Fibroblast of lung (primary cell): ENCODE results near the gene COL19A1. TPM values are rescaled to one million over a fixed set of nuclear protein-coding genes. Genes with fewer than 3 reads are reported as not detected.

Experiments
- DNase-seq, 2 donors: peaks; one replicate each; pipeline versions ENCODE4 v3.0.0 to v3.0.0-alpha.2; 2010; ENCODE audit warnings: low read depth in 2 of 2
- H2AFZ ChIP-seq: 2 replicates; pipeline ENCODE4 v1.5.1; 2012; ENCODE audit warnings: low read length, control low read depth, inconsistent platforms
- H3K27ac ChIP-seq: 2 replicates; pipeline ENCODE4 v1.5.1; 2011; ENCODE audit warnings: low read length, control low read depth; ENCODE audit not compliant: insufficient read depth
- H3K27me3 ChIP-seq: 2 replicates; pipeline ENCODE4 v1.5.1; 2011; ENCODE audit warnings: mild to moderate bottlenecking, low read length; ENCODE audit not compliant: control insufficient read depth, insufficient read depth
- H3K36me3 ChIP-seq: 2 replicates; pipeline ENCODE4 v1.5.1; 2011; ENCODE audit warnings: low read length; ENCODE audit not compliant: control insufficient read depth, insufficient read depth
- H3K4me1 ChIP-seq: 2 replicates; pipeline ENCODE4 v1.5.1; 2011; ENCODE audit warnings: low read length; ENCODE audit not compliant: control insufficient read depth, insufficient read depth; ENCODE audit errors: extremely low read depth
- H3K4me2 ChIP-seq: 2 replicates; pipeline ENCODE4 v1.5.1; 2011; ENCODE audit warnings: low read length, control low read depth; ENCODE audit not compliant: insufficient read depth; ENCODE audit errors: extremely low read depth
- H3K4me3 ChIP-seq, 4 experiments: fragments of 200-600 bp in 1 of 4; sonication (generic) in 1 of 4; replicated peaks in 1 of 4; 2 replicates each; pipeline ENCODE4 v1.5.1; 2011 to 2016; ENCODE audit warnings: low read length in 4 of 4, low read depth in 3 of 4, mild to moderate bottlenecking in 3 of 4, control low read depth in 2 of 4, inconsistent platforms in 1 of 4, mixed read lengths in 1 of 4; ENCODE audit not compliant: insufficient read depth in 1 of 4; ENCODE audit errors: control extremely low read depth in 1 of 4
- H3K79me2 ChIP-seq: 2 replicates; pipeline ENCODE4 v1.5.1; 2012; ENCODE audit warnings: mild to moderate bottlenecking, low read length, inconsistent platforms; ENCODE audit not compliant: control insufficient read depth, insufficient read depth
- H3K9ac ChIP-seq: 2 replicates; pipeline ENCODE4 v1.5.1; 2011; ENCODE audit warnings: mild to moderate bottlenecking, low read length, control low read depth; ENCODE audit not compliant: insufficient read depth
- H3K9me3 ChIP-seq: 2 replicates; pipeline ENCODE4 v1.5.1; 2012; ENCODE audit warnings: low read depth, low read length; ENCODE audit not compliant: control insufficient read depth, insufficient read depth
- H4K20me1 ChIP-seq: 2 replicates; pipeline ENCODE4 v1.5.1; 2011; ENCODE audit warnings: low read length; ENCODE audit not compliant: control insufficient read depth, insufficient read depth; ENCODE audit errors: extremely low read depth
- EZH2 ChIP-seq: IDR thresholded peaks from 2 replicates; pipeline ENCODE4 v1.5.1; 2012; ENCODE audit warnings: low read length, control low read depth, mild to moderate bottlenecking; ENCODE audit errors: missing control alignments
- polyA plus RNA-seq, 2 donors: library from polyadenylated mRNA; depleted of rRNA in 1 of 2; stranded (reverse) in 1 of 2; unstranded in 1 of 2; fragments of >200 nt; gene quantifications; 2 replicates each; pipeline ENCODE4 v1.2.1, GENCODE V29; 2011 to 2012; ENCODE audit warnings: missing spikeins in 1 of 2
- total RNA-seq: library from RNA; depleted of rRNA; stranded (reverse); fragments of >200 nt; gene quantifications from 2 replicates; pipeline ENCODE4 v1.2.1, GENCODE V29; 2014
- TF ChIP-seq, protein P1 (sequence below), 2 donors: IDR thresholded peaks in 1 of 2; conservative IDR thresholded peaks in 1 of 2; 1 replicate in 1 of 2; 2 replicates in 1 of 2; pipeline ENCODE4 v1.5.1; 2011 to 2012; ENCODE audit warnings: low read length in 2 of 2, control low read depth in 1 of 2, inconsistent platforms in 1 of 2, low read depth in 1 of 2, mild to moderate bottlenecking in 1 of 2

The COL19A1 gene
- total and polyA plus RNA-seq, 2 donors (not counting 1 experiment from before 2014, with no cell fraction given) = 0.01 TPM; not detected in 1

DNA sequence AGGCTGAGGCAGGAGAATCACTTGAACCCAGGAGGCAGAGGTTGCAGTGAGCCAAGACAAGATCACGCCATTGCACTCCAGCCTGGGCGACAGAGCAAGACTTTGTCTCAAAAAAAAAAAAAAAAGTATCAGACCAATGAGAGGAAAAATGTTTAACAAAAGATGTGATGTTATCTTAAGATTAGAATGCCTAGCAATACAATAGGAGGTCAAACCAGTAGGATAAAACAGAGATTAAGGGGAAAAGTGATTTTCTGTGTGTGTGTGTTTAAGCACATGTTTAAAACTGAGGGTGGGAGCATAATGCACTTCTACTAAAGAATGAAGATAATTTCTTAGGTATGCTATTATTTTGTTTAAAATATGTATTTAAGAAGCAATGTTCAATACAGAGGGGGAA, 17.9 kb downstream of the COL19A1 start:
- DNase-seq = no peak
- H3K27ac ChIP-seq = no peak overlapping the region
- H3K36me3 ChIP-seq = no peaks in the 10 kb centered on the region
- no peak overlapping the region for H3K4me2 ChIP-seq
- no peaks in the 10 kb centered on the region for H3K27me3 ChIP-seq
- H3K4me3 ChIP-seq = no peak overlapping the region
- H3K9me3 ChIP-seq = no peaks in the 10 kb centered on the region
- H4K20me1 ChIP-seq = no peaks in the 10 kb centered on the region
- no peak for TF ChIP-seq EZH2
- TF ChIP-seq, protein P1, sequence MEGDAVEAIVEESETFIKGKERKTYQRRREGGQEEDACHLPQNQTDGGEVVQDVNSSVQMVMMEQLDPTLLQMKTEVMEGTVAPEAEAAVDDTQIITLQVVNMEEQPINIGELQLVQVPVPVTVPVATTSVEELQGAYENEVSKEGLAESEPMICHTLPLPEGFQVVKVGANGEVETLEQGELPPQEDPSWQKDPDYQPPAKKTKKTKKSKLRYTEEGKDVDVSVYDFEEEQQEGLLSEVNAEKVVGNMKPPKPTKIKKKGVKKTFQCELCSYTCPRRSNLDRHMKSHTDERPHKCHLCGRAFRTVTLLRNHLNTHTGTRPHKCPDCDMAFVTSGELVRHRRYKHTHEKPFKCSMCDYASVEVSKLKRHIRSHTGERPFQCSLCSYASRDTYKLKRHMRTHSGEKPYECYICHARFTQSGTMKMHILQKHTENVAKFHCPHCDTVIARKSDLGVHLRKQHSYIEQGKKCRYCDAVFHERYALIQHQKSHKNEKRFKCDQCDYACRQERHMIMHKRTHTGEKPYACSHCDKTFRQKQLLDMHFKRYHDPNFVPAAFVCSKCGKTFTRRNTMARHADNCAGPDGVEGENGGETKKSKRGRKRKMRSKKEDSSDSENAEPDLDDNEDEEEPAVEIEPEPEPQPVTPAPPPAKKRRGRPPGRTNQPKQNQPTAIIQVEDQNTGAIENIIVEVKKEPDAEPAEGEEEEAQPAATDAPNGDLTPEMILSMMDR (conservative IDR thresholded peaks at IDR 0.05 in 1 of 2, IDR thresholded peaks at IDR 0.05 in 1 of 2; ENCODE audit: low read depth in 1 of 2, low read length in 2 of 2) = no peak
- no peak overlapping the region for H2AFZ ChIP-seq
- no peaks in the 10 kb centered on the region for H3K4me1 ChIP-seq
- no peak overlapping the region for H3K9ac ChIP-seq
- no peaks in the 10 kb centered on the region for H3K79me2 ChIP-seq

GRCh38 chr6:69887026-69887425, 20.7 kb downstream of the COL19A1 start:
- no peaks in the 10 kb centered on the region for H4K20me1 ChIP-seq
- TF ChIP-seq, protein P1 (conservative IDR thresholded peaks at IDR 0.05 in 1 of 2, IDR thresholded peaks at IDR 0.05 in 1 of 2; ENCODE audit: low read depth in 1 of 2, low read length in 2 of 2) = no peak
- TF ChIP-seq EZH2 = no peak
- H3K79me2 ChIP-seq = no peaks in the 10 kb centered on the region
- no peak overlapping the region for H3K27ac ChIP-seq
- H3K4me1 ChIP-seq = no peaks in the 10 kb centered on the region
- no peaks in the 10 kb centered on the region for H3K36me3 ChIP-seq
- H3K4me2 ChIP-seq = no peak overlapping the region
- H3K9me3 ChIP-seq = no peaks in the 10 kb centered on the region
- no peak overlapping the region for H3K9ac ChIP-seq
- H3K27me3 ChIP-seq = no peaks in the 10 kb centered on the region
- H2AFZ ChIP-seq = no peak overlapping the region
- no peak for DNase-seq
- H3K4me3 ChIP-seq = no peak overlapping the region

GRCh38 chr6:69887714-69888345, 21.5 kb downstream of the COL19A1 start:
- Histone ChIP-seq H3K4me3 (no peak overlapping the region), H3K4me1 (no peaks in the 10 kb centered on the region), H4K20me1 (no peaks in the 10 kb centered on the region), H3K36me3 (no peaks in the 10 kb centered on the region), H3K4me2 (no peak overlapping the region), H3K27me3 (no peaks in the 10 kb centered on the region), H3K27ac (no peak overlapping the region), H2AFZ (no peak overlapping the region), H3K79me2 (no peaks in the 10 kb centered on the region), H3K9ac (no peak overlapping the region), H3K9me3 (no peaks in the 10 kb centered on the region)
- DNase-seq = no peak
- TF ChIP-seq, protein P1 (conservative IDR thresholded peaks at IDR 0.05 in 1 of 2, IDR thresholded peaks at IDR 0.05 in 1 of 2; ENCODE audit: low read depth in 1 of 2, low read length in 2 of 2) = no peak
- no peak for TF ChIP-seq EZH2
